Endodermal cell (in vitro differentiated cells): ENCODE data around the gene ELP2. TPM values are rescaled to one million over a fixed set of nuclear protein-coding genes. Genes with fewer than 3 reads are reported as not detected.
A peak's percentile ranks its signal among the peaks of the same experiment; 100 is the strongest.

Experiments used
- DNase-seq: peaks from one replicate; pipeline ENCODE4 v3.0.0-alpha.2; 2017
- H3K27ac ChIP-seq: 2 replicates; pipeline ENCODE4 v1.5.1; 2013; ENCODE audit warnings: mild to moderate bottlenecking, low read depth, low read length, moderate library complexity
- H3K27me3 ChIP-seq: 2 replicates; pipeline ENCODE4 v1.6.1; 2013; ENCODE audit warnings: mild to moderate bottlenecking, low read length, moderate library complexity; ENCODE audit not compliant: insufficient read depth, control insufficient read depth, poor library complexity, severe bottlenecking
- H3K36me3 ChIP-seq: 2 replicates; pipeline ENCODE4 v1.7.0; 2013; ENCODE audit warnings: mild to moderate bottlenecking, low read length, moderate library complexity; ENCODE audit not compliant: control insufficient read depth, insufficient read depth
- H3K4me1 ChIP-seq: one replicate; pipeline ENCODE4 v1.7.0; 2013; ENCODE audit warnings: low read length; ENCODE audit not compliant: control insufficient read depth, insufficient read depth
- H3K4me3 ChIP-seq: 2 replicates; pipeline ENCODE4 v1.5.1; 2013; ENCODE audit warnings: mild to moderate bottlenecking, low read length, moderate library complexity
- H3K9ac ChIP-seq: 2 replicates; pipeline ENCODE4 v1.6.1; 2013; ENCODE audit warnings: mild to moderate bottlenecking, low read length, moderate library complexity; ENCODE audit not compliant: poor library complexity, severe bottlenecking; ENCODE audit errors: extremely low read depth
- H3K9me3 ChIP-seq: 2 replicates; pipeline ENCODE4 v1.6.1; 2013; ENCODE audit warnings: mild to moderate bottlenecking, low read length, moderate library complexity; ENCODE audit not compliant: control insufficient read depth
- H3K27ac Mint-ChIP-seq: 2 replicates; pipeline ENCODE4 v1.8.0; 2020; ENCODE audit warnings: mixed read lengths
- H3K27me3 Mint-ChIP-seq: 2 replicates; pipeline ENCODE4 v1.8.0; 2021; ENCODE audit warnings: mild to moderate bottlenecking, mixed read lengths; ENCODE audit not compliant: insufficient read depth
- H3K36me3 Mint-ChIP-seq: 2 replicates; pipeline ENCODE4 v1.8.0; 2020; ENCODE audit warnings: low read depth, mixed read lengths
- H3K4me1 Mint-ChIP-seq: 2 replicates; pipeline ENCODE4 v1.8.0; 2020; ENCODE audit warnings: mixed read lengths
- H3K4me3 Mint-ChIP-seq: 2 replicates; pipeline ENCODE4 v1.8.0; 2020; ENCODE audit warnings: mild to moderate bottlenecking, moderate library complexity, mixed read lengths
- H3K9me3 Mint-ChIP-seq: 2 replicates; pipeline ENCODE4 v1.8.0; 2020; ENCODE audit warnings: mild to moderate bottlenecking, mixed read lengths
- CTCF ChIP-seq: fragments of 200-600 bp; sonication (generic); conservative IDR thresholded peaks from 2 replicates; pipeline ENCODE4 v1.5.0; 2021; ENCODE audit warnings: antibody characterized with exemption, mild to moderate bottlenecking
- WGBS, 2 experiments: methylation state at CpG; one replicate each; pipeline versions ENCODE4 v1.1.5 to v1.1.7; 2013; ENCODE audit warnings: missing lambda C conversion rate in 2 of 2, mixed read lengths in 1 of 2; ENCODE audit not compliant: insufficient coverage in 1 of 2, insufficient read length in 1 of 2; 5-methylcytosine and 5-hydroxymethylcytosine counted together
- total RNA-seq, 2 donors: library from RNA; stranded (reverse); fragmentation: NEBNext Ultra II Directional in 1 of 2; extraction: Animal tissue kit (Norgen Biotek cat#: 25700) in 1 of 2; gene quantifications; 2 replicates in 1 of 2; 3 replicates in 1 of 2; pipeline ENCODE4 v1.2.1, GENCODE V29; 2021

The ELP2 gene
- total RNA-seq, 2 donors from 2014 or later = 125 to 129 TPM

GRCh38 chr18:36130883-36131653 is 1.4 kb downstream of the ELP2 start:
- TF ChIP-seq CTCF = no peak
- H3K4me1 ChIP-seq = no peaks in the 10 kb centered on the region
- H3K4me1 Mint-ChIP-seq = peaks cover 20% of the 10 kb centered on the region
- WGBS, 2 experiments = 94 to 99% methylated on average over 14 to 24 of the region's 26 CpGs
- H3K9me3 ChIP-seq = no peaks in the 10 kb centered on the region
- no peak overlapping the region for H3K27ac Mint-ChIP-seq
- no peaks in the 10 kb centered on the region for H3K27me3 ChIP-seq
- no peak overlapping the region for H3K27ac ChIP-seq
- peak overlapping the region; percentile 95 for H3K4me3 Mint-ChIP-seq
- H3K36me3 ChIP-seq = peaks cover 21% of the 10 kb centered on the region
- no peaks in the 10 kb centered on the region for H3K27me3 Mint-ChIP-seq
- H3K9ac ChIP-seq = no peak overlapping the region
- peak overlapping the region; percentile 96 for H3K4me3 ChIP-seq
- H3K36me3 Mint-ChIP-seq = peaks cover 13% of the 10 kb centered on the region
- no peak for DNase-seq
- no peaks in the 10 kb centered on the region for H3K9me3 Mint-ChIP-seq

GRCh38 chr18:36131692-36132483 is 2.2 kb downstream of the ELP2 start:
- peaks cover 13% of the 10 kb centered on the region for H3K36me3 Mint-ChIP-seq
- H3K4me3 Mint-ChIP-seq = peak overlapping the region; percentile 95
- no peaks in the 10 kb centered on the region for H3K9me3 ChIP-seq
- no peaks in the 10 kb centered on the region for H3K9me3 Mint-ChIP-seq
- H3K4me1 Mint-ChIP-seq = peaks cover 20% of the 10 kb centered on the region
- H3K27ac ChIP-seq = no peak overlapping the region
- peak overlapping the region; percentile 96 for H3K4me3 ChIP-seq
- H3K27ac Mint-ChIP-seq = no peak overlapping the region
- H3K4me1 ChIP-seq = no peaks in the 10 kb centered on the region
- WGBS, 2 experiments = 88 to 92% methylated on average over 7 to 9 of the region's 9 CpGs
- H3K27me3 ChIP-seq = no peaks in the 10 kb centered on the region
- no peak overlapping the region for H3K9ac ChIP-seq
- peaks cover 22% of the 10 kb centered on the region for H3K36me3 ChIP-seq
- DNase-seq = no peak
- no peak for TF ChIP-seq CTCF
- H3K27me3 Mint-ChIP-seq = no peaks in the 10 kb centered on the region

GRCh38 chr18:36132756-36133155 is 3.1 kb downstream of the ELP2 start:
- Histone ChIP-seq H3K27me3 (no peaks in the 10 kb centered on the region), H3K9ac (no peak overlapping the region), H3K36me3 (peaks cover 27% of the 10 kb centered on the region), H3K4me3 (no peak overlapping the region), H3K9me3 (no peaks in the 10 kb centered on the region), H3K27ac (no peak overlapping the region), H3K4me1 (peaks cover 5% of the 10 kb centered on the region)
- Mint-ChIP-seq H3K36me3 (peaks cover 22% of the 10 kb centered on the region), H3K4me1 (peaks cover 20% of the 10 kb centered on the region), H3K27me3 (no peaks in the 10 kb centered on the region), H3K27ac (peak overlapping the region; percentile 23), H3K9me3 (no peaks in the 10 kb centered on the region), H3K4me3 (no peak overlapping the region)
- 77 to 85% methylated on average over 2 of the region's 3 CpGs for WGBS, 2 experiments
- no peak for DNase-seq
- no peak for TF ChIP-seq CTCF
